HepG2 (cell line): Measurements from ENCODE around the gene LRRC28.

ENCODE experiments used
- CTCF ChIP-seq: sonication (generic); formaldehyde crosslinking; IDR thresholded peaks from 2 replicates; pipeline ENCODE4 v1.5.0; 2020; ENCODE audit warnings: mild to moderate bottlenecking, missing genetic modification reagents, moderate library complexity
- EHMT2 ChIP-seq: fragments of 200-600 bp; sonication (generic); IDR thresholded peaks from 2 replicates; pipeline ENCODE4 v1.7.0; 2017; ENCODE audit warnings: antibody characterized with exemption, low read depth, low read length, borderline replicate concordance
- FOXM1 ChIP-seq: sonication (generic); formaldehyde crosslinking; IDR thresholded peaks from 2 replicates; pipeline ENCODE4 v1.5.0; 2020; ENCODE audit warnings: missing genetic modification reagents
- IKZF4 ChIP-seq: sonication (generic); formaldehyde crosslinking; IDR thresholded peaks from 2 replicates; pipeline ENCODE4 v1.5.1; 2020; ENCODE audit warnings: borderline replicate concordance, mild to moderate bottlenecking, low read depth, missing genetic modification reagents; ENCODE audit errors: not compliant biosample characterization
- MXD4 ChIP-seq: IDR thresholded peaks from 2 replicates; pipeline ENCODE4 v1.6.1; 2016; ENCODE audit warnings: mild to moderate bottlenecking, missing biosample characterization, missing genetic modification reagents
- NR0B2 ChIP-seq: sonication (generic); formaldehyde crosslinking; IDR thresholded peaks from 2 replicates; pipeline ENCODE4 v1.4.0; 2020; ENCODE audit warnings: mild to moderate bottlenecking, missing genetic modification reagents
- POLR2A ChIP-seq, 2 experiments: IDR thresholded peaks; 2 replicates each; pipeline ENCODE4 v1.6.1; 2011; ENCODE audit warnings: low read depth in 2 of 2, low read length in 2 of 2, mild to moderate bottlenecking in 1 of 2, moderate library complexity in 1 of 2; ENCODE audit not compliant: insufficient read depth in 1 of 2
- RORA ChIP-seq: sonication (generic); formaldehyde crosslinking; IDR thresholded peaks from 2 replicates; pipeline ENCODE4 v1.5.0; 2020; ENCODE audit warnings: mild to moderate bottlenecking, missing genetic modification reagents, moderate library complexity
- SIN3B ChIP-seq: fragments of 150-350 bp; IDR thresholded peaks from 2 replicates; pipeline ENCODE4 v1.6.1; 2014; ENCODE audit warnings: low read length
- ZFP37 ChIP-seq: sonication (generic); formaldehyde crosslinking; IDR thresholded peaks from 2 replicates; pipeline ENCODE4 v1.4.0; 2020; ENCODE audit warnings: missing genetic modification reagents, borderline replicate concordance
- ZIK1 ChIP-seq: sonication (generic); formaldehyde crosslinking; IDR thresholded peaks from 2 replicates; pipeline ENCODE4 v1.5.0; 2020; ENCODE audit warnings: mild to moderate bottlenecking, low read depth, missing genetic modification reagents, borderline replicate concordance
- ZNF362 ChIP-seq: sonication (generic); formaldehyde crosslinking; IDR thresholded peaks from 2 replicates; pipeline ENCODE4 v1.4.0; 2020; ENCODE audit warnings: missing genetic modification reagents, mild to moderate bottlenecking, borderline replicate concordance
- ZNF432 ChIP-seq: sonication (generic); formaldehyde crosslinking; IDR thresholded peaks from 2 replicates; pipeline ENCODE4 v1.5.0; 2020; ENCODE audit warnings: missing genetic modification reagents, mild to moderate bottlenecking, borderline replicate concordance

GRCh38 chr15:99432271-99433025 is 181.2 kb downstream of the LRRC28 start:
- TF ChIP-seq MXD4 (CRISPR knock-in tag): no peak
- TF ChIP-seq ZIK1 (CRISPR knock-in tag): no peak
- no peak for TF ChIP-seq RORA (CRISPR knock-in tag)
- TF ChIP-seq ZNF432 (CRISPR knock-in tag): no peak
- TF ChIP-seq FOXM1 (CRISPR knock-in tag): no peak
- no peak for TF ChIP-seq SIN3B
- no peak for TF ChIP-seq ZNF362
- no peak for TF ChIP-seq CTCF (CRISPR knock-in tag)
- TF ChIP-seq EHMT2: no peak
- no peak for TF ChIP-seq ZFP37
- no peak for TF ChIP-seq IKZF4 (CRISPR knock-in tag)
- TF ChIP-seq POLR2A (IDR thresholded peaks at IDR 0.05; ENCODE audit: insufficient read depth in 1 of 2, low read depth in 2 of 2, low read length in 2 of 2): no peak
- TF ChIP-seq NR0B2 (CRISPR knock-in tag): no peak
